Stimulated activated CD8-positive, alpha-beta memory T cell treated with anti-CD3 and anti-CD28 coated beads, Interleukin-7, amount 100 ng/mL, for 48 hours (primary cell): ENCODE measurements around the gene RAB24.
"Not testable (repeated sequence)": the region's sequence is repeated elsewhere in the genome, so short reads cannot be mapped to it uniquely, and the experiment has no call there.

Experiments used
- DNase-seq, 2 donors: peaks; one replicate each; pipeline ENCODE4 v3.0.0-alpha.2; 2020; ENCODE audit warnings: low read depth in 1 of 2; ENCODE audit errors: extremely low read depth in 1 of 2

RAB24 gene

DNA sequence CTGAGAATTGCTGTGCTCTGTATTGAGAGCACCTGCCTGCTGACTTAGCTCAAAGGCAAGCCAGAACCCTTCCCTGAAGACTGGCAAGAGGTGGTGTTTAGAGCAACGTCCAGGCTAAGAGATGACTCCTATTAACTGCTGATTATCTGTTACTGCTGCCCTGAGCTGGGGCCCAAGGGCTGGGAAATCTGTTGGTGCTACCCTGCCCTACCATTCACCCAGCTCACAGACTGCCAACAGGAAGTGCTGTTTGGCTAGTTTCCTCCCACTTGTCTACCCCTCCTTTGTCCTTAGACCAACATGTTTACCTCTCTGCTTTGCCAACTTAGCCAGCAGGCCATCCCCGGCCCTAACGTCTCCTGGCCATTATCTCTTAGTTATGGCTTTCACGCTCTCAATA, 6.9 kb downstream of the RAB24 start:
- DNase-seq, result no peak

DNA sequence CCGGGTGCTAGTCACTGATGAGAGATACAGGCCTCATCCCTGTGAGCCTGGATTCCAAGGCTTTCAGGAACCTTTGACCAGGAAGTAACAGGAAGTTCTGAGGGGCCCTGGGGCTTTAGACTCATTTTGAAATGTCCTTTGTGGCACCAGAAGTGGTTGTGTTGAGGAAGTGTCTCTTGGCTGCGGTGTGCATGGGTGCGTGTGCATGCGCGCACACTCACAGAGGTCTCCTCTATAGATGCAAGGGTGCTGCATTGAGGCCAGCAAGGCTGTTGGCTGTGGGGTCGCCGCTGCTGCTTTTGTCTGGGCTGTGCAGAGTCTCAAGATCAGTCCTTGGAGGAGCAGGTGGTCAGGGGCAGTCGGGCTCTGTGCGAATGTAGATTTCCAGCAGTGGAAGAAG, 7.6 kb downstream of the RAB24 start:
- no peak for DNase-seq

DNA sequence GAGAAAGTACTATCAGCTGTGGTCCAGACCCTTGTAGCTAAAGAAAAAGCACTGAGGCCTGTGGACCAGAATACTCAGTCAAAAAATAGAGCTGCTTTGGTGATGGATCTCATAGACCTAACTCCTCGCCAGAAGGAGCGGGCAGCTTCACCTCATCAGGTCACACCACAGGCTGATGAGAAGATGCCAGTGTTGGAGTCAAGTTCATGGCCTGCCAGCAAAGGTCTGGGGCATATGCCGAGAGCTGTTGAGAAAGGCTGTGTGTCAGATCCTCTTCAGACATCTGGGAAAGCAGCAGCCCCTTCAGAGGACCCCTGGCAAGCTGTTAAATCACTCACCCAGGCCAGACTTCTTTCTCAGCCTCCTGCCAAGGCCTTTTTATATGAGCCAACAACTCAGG, 8.9 kb downstream of the RAB24 start:
- no peak for DNase-seq

DNA sequence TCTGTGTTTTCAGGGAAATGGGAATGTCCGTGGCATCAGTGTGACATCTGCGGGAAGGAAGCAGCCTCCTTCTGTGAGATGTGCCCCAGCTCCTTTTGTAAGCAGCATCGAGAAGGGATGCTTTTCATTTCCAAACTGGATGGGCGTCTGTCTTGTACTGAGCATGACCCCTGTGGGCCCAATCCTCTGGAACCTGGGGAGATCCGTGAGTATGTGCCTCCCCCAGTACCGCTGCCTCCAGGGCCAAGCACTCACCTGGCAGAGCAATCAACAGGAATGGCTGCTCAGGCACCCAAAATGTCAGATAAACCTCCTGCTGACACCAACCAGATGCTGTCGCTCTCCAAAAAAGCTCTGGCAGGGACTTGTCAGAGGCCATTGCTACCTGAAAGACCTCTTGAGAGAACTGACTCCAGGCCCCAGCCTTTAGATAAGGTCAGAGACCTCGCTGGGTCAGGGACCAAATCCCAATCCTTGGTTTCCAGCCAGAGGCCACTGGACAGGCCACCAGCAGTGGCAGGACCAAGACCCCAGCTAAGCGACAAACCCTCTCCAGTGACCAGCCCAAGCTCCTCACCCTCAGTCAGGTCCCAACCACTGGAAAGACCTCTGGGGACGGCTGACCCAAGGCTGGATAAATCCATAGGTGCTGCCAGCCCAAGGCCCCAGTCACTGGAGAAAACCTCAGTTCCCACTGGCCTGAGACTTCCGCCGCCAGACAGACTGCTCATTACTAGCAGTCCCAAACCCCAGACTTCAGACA, 9.5 kb downstream of the RAB24 start:
- DNase-seq, result no peak

DNA sequence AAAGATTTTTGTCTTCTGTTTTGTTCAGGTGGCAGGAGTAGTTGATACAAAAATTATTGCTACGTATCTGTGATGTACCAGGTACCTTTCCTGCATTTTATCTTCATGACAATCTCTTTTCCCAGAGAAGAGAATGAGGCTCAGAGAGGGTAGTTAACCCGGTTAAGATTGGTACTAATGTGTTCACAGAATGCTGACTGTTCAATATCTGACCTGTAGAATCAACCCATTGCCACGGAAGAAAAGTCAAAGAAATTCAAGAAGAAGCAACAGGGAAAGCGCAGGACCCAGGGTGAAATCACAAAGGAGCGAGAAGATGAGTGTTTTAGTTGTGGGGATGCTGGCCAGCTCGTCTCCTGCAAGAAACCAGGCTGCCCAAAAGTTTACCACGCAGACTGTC, 11.8 kb downstream of the RAB24 start:
- DNase-seq, result no peak

DNA sequence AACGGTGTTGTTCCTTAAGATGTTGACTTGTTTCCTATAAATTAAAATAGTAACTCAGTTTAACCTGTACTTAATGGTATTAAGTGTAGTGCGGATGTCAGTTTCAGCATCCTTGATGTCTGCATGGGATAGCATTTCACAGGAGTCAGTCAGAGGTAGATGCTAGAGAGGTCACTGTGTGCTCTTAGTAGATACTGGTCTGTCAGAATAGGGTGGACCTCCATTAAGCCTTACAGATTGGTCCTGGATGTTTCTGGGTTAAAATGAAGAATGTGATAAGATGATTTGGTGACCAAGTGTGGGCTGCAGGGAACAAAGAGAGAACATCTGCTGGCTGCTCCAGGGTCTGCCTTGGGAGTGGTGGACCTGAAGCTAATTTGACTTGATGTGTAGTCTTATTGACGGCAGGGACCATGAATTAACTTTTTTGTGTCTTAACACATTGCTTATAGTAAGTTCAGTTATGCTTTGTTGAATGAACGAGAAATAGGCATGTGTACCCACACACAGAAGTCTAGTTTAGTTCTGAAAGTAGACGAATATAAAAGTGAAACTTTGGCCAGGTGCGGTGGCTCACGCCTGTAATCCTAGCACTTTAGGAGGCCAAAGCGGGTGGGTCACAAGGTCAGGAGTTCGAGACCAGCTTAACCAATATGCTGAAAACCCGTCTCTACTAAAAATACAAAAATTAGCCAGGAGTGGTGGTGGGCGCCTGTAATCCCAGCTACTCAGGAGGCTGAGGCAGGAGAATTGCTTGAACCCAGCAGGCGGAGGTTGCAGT, 12.5 kb downstream of the RAB24 start:
- no peak for DNase-seq

DNA sequence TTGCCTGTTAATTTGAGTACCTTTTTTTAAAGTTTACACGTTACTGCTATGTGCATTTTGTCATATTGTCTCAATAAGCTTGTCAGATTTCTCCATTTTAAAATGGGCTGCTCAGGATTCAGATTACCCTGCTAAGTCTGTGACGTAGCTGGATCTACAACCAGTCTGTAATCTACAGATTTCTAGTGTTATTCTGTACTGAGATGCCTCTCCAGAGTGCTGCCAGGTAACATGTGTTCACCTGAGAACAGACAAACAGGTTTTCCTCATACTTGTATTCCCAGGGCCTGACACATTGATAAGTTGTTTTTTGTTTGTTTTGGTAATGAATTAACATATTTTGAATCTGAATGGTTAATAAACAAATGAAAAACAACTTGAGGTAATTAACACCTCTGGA, 15.3 kb downstream of the RAB24 start:
- no peak for DNase-seq

DNA sequence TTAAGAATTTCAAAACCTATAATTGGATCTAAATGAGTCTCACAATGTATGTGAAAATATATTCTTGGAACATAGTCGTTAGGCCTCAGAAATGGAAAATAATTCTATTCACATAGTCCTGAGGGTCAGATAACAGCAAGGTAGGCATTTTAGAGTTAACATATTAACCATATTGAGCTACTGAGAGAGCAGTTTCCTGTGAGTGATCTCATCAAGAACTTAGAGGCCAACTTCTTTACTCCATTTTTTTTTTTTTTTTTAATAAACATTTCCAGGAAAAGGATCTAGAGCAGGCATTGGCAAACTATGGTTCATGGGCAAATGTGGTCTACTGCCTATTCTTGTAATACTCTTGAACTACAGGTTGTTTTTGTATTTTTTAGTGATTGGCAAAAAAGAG, 26.6 kb downstream of the RAB24 start:
- DNase-seq, result no peak

DNA sequence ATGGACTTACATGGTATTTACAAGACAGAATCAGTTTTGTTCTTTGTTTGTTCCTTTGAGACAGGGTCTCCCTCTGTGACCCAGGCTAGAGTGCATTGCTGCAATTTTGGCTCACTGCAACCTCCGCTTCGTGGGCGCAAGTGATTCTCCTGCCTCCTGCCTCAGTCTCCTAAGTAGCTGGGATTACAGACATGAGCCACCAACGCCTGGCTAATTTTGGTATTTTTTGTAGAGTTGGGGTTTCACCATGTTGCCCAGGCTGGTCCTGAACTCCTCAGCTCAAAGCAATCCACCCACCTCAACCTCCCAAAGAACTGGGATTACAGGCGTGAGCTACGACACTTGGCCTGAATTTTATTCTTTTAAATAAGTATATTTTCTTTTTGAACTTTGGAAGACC, 27.6 kb downstream of the RAB24 start:
- DNase-seq, result no peak

DNA sequence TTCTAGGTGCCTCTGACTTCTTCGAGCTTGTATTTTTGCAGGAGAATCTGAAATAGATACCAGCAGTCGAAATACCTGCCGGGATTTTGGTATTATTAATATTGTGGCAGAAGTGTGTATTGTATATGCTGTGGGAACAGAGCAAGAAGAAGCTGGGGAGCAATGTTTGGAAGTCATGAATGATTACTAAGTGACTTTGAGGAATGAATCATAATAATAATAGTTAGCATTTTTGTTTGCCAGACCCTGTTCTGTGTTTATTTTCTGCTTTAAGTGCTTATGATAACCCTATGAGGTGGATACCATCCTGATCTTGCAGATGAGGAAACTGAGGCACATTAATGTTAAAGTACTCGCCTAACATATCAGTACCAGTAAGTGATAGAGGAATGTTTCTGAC, 32.4 kb downstream of the RAB24 start:
- DNase-seq, result no peak

DNA sequence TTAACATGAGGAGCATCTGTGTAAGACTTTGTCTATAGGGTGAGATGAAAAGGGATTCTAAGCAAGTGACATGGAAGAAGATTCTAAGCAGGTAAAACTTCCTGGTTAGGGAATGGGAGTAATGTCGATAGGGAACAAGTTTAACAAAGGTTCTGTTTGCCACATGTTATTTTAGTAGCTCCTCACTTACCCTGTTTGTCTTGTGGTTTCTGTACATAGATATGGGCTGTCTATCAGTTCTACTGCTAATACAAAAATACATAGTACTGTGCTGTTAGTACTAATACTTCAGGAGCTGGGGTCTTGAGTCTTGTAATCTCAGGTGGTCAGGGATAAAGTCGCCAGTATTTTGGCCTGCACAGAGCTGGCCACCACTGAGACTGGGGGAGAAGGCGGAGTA, 32.9 kb downstream of the RAB24 start:
- no peak for DNase-seq

DNA sequence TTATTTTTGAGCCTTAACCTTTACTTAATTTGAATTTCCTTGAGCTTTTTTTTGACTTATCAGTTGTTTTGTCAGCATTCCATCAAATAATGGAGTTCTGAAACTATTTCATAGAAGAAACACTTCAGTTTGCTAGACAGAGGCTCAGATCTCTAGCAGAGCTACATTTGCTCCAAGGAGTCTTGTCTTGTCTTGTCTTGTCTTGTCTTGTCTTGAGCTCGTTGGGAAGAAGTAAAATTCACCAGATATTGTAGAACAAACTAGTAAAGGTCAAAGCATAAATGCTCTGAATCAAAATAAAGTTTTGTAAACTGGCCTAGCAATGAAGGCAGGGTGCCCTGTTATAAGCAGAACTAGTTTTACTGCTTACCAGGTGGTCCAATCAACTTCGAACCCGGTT, 33.5 kb downstream of the RAB24 start:
- DNase-seq, result no peak

DNA sequence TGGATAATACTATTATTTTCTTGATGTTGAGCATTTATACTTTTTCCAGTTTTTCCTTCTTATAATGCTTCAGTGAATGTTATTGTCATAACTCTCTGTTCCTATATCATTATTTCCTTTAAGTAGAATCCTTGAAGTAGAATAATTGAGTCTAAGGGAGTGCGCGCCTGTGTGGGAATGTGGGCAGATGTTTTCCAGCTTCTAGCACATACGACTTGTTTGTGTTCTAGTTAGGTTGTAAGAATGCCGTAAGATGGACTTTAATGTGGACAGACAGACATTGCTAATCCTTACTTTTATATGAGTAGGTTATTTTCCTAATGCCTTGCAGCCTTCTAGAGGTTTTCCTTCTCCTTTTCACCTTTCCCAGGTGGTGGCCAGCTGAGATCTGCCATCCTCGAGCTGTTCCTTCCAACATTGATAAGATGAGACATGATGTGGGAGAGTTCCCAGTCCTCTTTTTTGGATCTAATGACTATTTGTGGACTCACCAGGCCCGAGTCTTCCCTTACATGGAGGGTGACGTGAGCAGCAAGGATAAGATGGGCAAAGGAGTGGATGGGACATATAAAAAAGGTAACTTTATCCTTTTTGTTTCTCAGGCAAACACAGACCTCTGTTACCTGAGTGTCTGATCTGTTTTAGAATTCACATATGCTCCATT, 34.2 kb downstream of the RAB24 start:
- no peak for DNase-seq

DNA sequence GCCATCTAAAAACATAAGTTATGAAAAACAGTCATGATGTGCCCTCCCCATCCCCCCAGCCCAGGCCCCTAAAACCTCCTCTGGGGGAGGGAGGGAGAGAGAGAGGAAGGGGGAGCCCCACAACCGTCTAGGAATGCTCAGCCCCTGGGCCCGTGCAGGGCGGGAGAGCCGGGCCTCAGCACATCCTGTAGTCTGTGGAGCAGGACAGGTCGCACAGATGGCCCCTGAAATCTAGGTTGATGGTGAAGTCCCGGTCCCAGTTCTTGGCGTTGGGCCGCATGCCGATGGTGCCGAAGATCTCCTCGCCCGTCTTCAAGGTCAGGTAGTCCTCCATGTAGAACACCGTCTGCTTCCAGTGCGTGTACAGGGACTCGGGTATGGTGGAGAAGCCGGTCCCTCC, 38.1 kb downstream of the RAB24 start:
- no peak for DNase-seq

DNA sequence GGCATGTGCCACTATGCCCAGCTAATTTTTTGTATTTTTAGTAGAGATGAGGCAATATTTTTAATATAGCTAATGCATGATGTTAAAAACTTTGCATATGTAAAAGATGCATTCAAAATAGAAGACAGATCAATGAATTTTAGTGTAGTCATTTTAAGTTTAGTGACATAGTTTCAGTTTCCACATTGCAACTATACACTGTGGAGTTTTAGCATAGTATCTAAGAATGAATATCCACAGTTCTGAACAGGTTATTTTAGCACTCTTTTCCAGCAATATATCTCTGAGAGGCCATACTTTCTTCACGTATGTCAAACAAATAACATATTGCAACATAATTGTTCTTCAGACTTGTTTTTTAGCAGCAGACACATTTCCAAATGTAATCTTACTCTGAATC, 39.3 kb downstream of the RAB24 start:
- no peak for DNase-seq

DNA sequence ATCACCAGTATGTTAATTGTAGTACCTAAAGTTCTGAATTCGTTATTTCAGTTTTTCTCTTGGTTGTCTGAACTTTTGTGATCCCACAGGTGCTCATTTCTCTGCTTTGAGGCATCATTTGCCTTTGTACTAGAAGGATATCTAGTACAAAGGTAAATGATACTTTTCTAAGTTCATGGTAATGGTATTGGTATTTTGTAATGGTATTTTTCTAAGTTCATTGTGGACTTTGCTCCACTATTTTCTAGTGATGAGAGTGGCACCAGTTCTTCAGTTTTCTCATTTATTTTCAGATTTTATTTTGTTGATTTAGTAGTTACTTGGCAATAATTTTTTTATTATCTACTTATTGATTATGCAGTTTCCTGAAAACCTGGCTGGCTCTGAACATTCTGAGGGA, 42.0 kb downstream of the RAB24 start:
- DNase-seq, result no peak

DNA sequence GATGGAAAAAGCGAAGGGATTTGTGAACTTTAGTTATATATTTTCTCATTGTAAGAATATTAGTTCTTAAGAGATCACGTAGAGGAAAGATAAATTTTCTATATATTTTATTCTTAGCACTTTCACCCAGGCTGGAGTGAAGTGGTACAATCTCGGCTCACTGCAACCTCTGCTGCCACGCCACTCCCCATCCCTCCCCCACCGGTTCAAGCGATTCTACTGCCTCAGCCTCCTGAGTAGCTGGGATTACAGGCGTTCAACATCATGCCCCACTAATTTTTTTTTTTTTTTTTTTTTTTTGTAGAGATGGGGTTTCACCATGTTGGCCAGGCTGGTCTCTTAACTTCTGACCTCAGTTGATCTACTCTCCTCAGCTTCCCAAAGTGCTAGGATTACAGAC, 42.6 kb downstream of the RAB24 start:
- no peak for DNase-seq

DNA sequence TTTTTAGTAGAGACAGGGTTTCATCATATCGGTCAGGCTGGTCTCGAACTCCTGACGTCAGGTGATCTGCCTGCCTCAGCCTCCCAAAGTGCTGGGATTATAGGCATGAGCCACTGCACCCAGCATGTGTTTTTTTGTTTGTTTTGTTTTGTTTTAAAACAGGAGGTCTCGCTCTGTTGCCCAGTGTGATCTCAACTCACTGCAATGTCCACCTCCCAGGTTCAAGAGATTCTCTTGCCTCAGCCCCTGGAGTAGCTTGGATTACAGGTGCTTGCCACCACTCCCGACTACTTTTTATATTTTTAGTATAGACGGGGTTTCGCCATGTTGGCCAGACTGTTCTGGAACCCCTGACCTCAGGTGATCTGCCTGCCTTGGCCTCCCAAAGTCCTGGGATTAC, 44.8 kb downstream of the RAB24 start:
- not testable (repeated sequence) for DNase-seq

DNA sequence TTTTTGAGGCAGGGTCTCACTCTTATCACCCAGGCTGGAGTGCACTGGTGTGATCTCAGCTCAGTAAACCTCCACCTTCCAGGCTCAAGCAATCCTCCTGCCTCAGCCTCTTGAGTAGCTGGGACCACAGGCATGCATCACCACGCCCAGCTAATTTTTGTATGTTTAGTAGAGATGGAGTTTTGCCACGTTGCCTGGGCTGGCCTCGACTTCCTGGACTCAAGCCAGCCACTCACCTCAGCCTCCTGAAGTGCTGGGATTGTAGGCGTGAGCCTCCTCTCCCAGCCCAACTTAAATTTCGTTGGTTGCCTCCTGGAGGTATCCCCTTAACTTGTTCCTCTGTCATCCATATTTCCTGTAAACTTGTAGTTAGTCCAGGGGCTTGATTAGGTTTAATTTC, 47.2 kb downstream of the RAB24 start:
- no peak for DNase-seq

DNA sequence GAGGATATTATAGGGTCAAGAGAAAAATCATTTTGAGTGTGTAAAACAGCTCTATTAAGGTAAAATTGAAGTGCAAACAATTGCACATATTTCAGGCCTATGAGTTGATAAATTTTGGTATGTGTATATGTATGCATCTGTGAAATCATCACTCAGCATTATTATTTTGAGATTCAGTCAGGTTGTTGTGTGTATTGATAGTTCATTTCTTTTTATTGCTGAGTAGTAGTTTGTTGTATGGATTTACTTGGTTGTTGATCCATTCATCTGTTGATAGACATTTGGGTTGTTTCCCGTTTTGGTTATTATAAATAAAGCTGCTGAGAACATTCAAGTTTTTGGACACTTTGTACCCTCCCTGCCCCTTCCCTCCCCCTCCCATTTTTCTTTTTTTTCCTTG, 50.3 kb downstream of the RAB24 start:
- DNase-seq, result no peak
